WERI-Rb-1 (cell line): ENCODE data around the gene SLC35B2.

Experiments
- DNase-seq: peaks from one replicate; pipeline ENCODE4 v3.0.0-alpha.2; 2020
- H3K27ac ChIP-seq: fragments of 250-450 bp; sonication (Bioruptor Pico); 2 replicates; pipeline ENCODE4 v1.5.1; 2020; ENCODE audit warnings: mild to moderate bottlenecking, moderate library complexity
- H3K27me3 ChIP-seq: fragments of 250-450 bp; sonication (Bioruptor Pico); 2 replicates; pipeline ENCODE4 v1.5.1; 2021; ENCODE audit warnings: mild to moderate bottlenecking, low read depth, moderate library complexity; ENCODE audit not compliant: insufficient read depth, severe bottlenecking
- H3K36me3 ChIP-seq: fragments of 250-450 bp; sonication (Bioruptor Pico); 2 replicates; pipeline ENCODE4 v1.5.1; 2020; ENCODE audit warnings: mild to moderate bottlenecking, moderate library complexity
- H3K4me3 ChIP-seq: 2 replicates; pipeline ENCODE4 v1.5.1; 2011; ENCODE audit warnings: low read depth, mild to moderate bottlenecking, control low read depth, low read length
- H3K9me3 ChIP-seq: fragments of 250-450 bp; sonication (Bioruptor Pico); 2 replicates; pipeline ENCODE4 v1.5.1; 2021; ENCODE audit warnings: mild to moderate bottlenecking, moderate library complexity; ENCODE audit not compliant: severe bottlenecking
- TF ChIP-seq, protein P1 (sequence below): IDR thresholded peaks from 2 replicates; pipeline ENCODE4 v1.5.1; 2011; ENCODE audit warnings: low read depth, mild to moderate bottlenecking, control low read depth, inconsistent platforms, low read length

Gene SLC35B2

DNA sequence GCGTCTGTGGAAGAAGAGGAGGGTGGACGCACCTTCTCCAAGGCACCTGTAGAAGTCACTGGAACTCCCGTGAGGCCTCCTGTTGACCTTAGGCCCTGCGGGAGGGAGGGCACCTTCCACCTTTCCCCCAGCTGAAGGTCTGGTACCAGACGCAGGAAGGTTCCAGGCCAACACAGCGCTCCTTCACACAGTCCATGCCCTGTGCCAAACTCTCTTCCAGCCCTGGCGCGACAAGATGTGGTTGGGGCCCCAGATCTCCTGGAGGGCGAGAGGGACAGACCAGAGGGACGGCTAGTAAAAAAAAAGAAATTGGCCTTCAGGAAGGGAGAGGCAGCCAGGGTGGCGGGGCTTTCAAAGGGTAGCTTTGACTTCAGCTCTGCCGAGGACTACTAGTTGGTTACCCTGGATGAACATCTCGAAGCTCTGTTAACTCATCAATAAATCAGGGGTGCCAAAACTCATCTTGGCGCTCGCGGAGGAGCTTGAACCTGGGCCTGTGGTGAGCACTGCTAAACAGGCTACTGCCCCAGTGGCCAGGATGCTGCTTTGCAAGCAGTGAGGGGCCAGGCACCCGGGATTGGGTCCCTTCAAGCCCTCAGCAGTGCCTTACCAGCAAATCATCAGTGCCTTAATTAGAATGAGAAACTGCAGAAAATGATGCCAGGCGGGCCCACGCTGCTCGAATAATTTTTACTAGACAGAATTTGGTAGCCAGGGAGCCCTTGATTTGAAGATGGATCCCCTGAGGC lies 40.9 kb upstream of the SLC35B2 start:
- Histone ChIP-seq H3K27ac (no peak overlapping the region), H3K4me3 (peak overlapping the region; percentile 60), H3K9me3 (no peaks in the 10 kb centered on the region), H3K36me3 (peaks cover 39% of the 10 kb centered on the region), H3K27me3 (no peaks in the 10 kb centered on the region)
- TF ChIP-seq, protein P1, sequence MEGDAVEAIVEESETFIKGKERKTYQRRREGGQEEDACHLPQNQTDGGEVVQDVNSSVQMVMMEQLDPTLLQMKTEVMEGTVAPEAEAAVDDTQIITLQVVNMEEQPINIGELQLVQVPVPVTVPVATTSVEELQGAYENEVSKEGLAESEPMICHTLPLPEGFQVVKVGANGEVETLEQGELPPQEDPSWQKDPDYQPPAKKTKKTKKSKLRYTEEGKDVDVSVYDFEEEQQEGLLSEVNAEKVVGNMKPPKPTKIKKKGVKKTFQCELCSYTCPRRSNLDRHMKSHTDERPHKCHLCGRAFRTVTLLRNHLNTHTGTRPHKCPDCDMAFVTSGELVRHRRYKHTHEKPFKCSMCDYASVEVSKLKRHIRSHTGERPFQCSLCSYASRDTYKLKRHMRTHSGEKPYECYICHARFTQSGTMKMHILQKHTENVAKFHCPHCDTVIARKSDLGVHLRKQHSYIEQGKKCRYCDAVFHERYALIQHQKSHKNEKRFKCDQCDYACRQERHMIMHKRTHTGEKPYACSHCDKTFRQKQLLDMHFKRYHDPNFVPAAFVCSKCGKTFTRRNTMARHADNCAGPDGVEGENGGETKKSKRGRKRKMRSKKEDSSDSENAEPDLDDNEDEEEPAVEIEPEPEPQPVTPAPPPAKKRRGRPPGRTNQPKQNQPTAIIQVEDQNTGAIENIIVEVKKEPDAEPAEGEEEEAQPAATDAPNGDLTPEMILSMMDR: peak; percentile 33; the same call in 1 of the 2 replicates
- DNase-seq: peak; percentile 58

- H3K36me3 ChIP-seq: peaks cover 31% of the 10 kb centered on the region
- H3K4me3 ChIP-seq: peak overlapping the region; percentile 60
- no peaks in the 10 kb centered on the region for H3K27me3 ChIP-seq
These were observed 40.0 kb upstream of the SLC35B2 start for GRCh38 chr6:44297063-44298038.

GRCh38 chr6:44294832-44295791 lies 37.8 kb upstream of the SLC35B2 start:
- H3K27ac ChIP-seq: no peak overlapping the region
- H3K4me3 ChIP-seq: no peak overlapping the region
- TF ChIP-seq, protein P1: no peak
- peaks cover 10% of the 10 kb centered on the region for H3K36me3 ChIP-seq
- no peak for DNase-seq
- no peaks in the 10 kb centered on the region for H3K27me3 ChIP-seq
- no peaks in the 10 kb centered on the region for H3K9me3 ChIP-seq

More at GRCh38 chr6:44297063-44298038, 40.0 kb upstream of the SLC35B2 start:
- TF ChIP-seq, protein P1: no peak
- Histone ChIP-seq H3K9me3 (no peaks in the 10 kb centered on the region), H3K27ac (peak overlapping the region; percentile 18)
- DNase-seq: peak; percentile 73

GRCh38 chr6:44292661-44293365 lies 35.5 kb upstream of the SLC35B2 start:
- H3K27me3 ChIP-seq: no peaks in the 10 kb centered on the region
- TF ChIP-seq, protein P1: no peak
- no peak overlapping the region for H3K27ac ChIP-seq
- H3K4me3 ChIP-seq: no peak overlapping the region
- H3K36me3 ChIP-seq: no peaks in the 10 kb centered on the region
- DNase-seq: peak; percentile 5
- no peaks in the 10 kb centered on the region for H3K9me3 ChIP-seq

GRCh38 chr6:44291841-44292240 lies 34.5 kb upstream of the SLC35B2 start:
- no peak overlapping the region for H3K4me3 ChIP-seq
- no peaks in the 10 kb centered on the region for H3K9me3 ChIP-seq
- no peaks in the 10 kb centered on the region for H3K27me3 ChIP-seq
- H3K27ac ChIP-seq: no peak overlapping the region
- TF ChIP-seq, protein P1: no peak
- peak; percentile 19 for DNase-seq
- no peaks in the 10 kb centered on the region for H3K36me3 ChIP-seq
